Stimulated activated CD4-positive, alpha-beta T cell treated with anti-CD3 and anti-CD28 coated beads, Interleukin-15, amount 100 ng/mL, for 1 hour (primary cell): Measurements from ENCODE around the gene DPP6.
"Not testable (repeated sequence)": the region's sequence is repeated elsewhere in the genome, so short reads cannot be mapped to it uniquely, and the experiment has no call there.

Experiments used
- DNase-seq, 2 donors: peaks; one replicate each; pipeline ENCODE4 v3.0.0-alpha.2; 2020; ENCODE audit warnings: low read depth in 1 of 2, low spot score in 1 of 2

DPP6 gene

GRCh38 chr7:154646126-154647013, 594.2 kb downstream of the DPP6 start:
- DNase-seq, result no peak

- DNase-seq, result no peak
Measured at GRCh38 chr7:154647625-154648024, 595.4 kb downstream of the DPP6 start.

GRCh38 chr7:154649015-154649414, 596.8 kb downstream of the DPP6 start:
- DNase-seq, result no peak

GRCh38 chr7:154649434-154649833, 597.2 kb downstream of the DPP6 start:
- DNase-seq, result no peak

GRCh38 chr7:154650275-154650674, 598.1 kb downstream of the DPP6 start:
- DNase-seq, result no peak

GRCh38 chr7:154651501-154651900, 599.3 kb downstream of the DPP6 start:
- no peak for DNase-seq

GRCh38 chr7:154652564-154652963, 600.4 kb downstream of the DPP6 start:
- no peak for DNase-seq

- DNase-seq, result no peak
Measured at GRCh38 chr7:154653281-154653680, 601.1 kb downstream of the DPP6 start.

GRCh38 chr7:154656618-154657017, 604.4 kb downstream of the DPP6 start:
- no peak for DNase-seq

- no peak for DNase-seq
Measured at GRCh38 chr7:154666768-154667167, 614.6 kb downstream of the DPP6 start.

GRCh38 chr7:154672659-154673415, 620.6 kb downstream of the DPP6 start:
- no peak for DNase-seq

- no peak for DNase-seq
Measured at GRCh38 chr7:154674191-154674590, 622.0 kb downstream of the DPP6 start.

GRCh38 chr7:154675560-154675959, 623.4 kb downstream of the DPP6 start:
- DNase-seq, result no peak

GRCh38 chr7:154676033-154676421, 623.8 kb downstream of the DPP6 start:
- DNase-seq, result not testable (repeated sequence)

GRCh38 chr7:154676422-154677073, 624.4 kb downstream of the DPP6 start:
- no peak for DNase-seq

- no peak for DNase-seq
Measured at GRCh38 chr7:154677454-154677853, 625.3 kb downstream of the DPP6 start.

GRCh38 chr7:154678001-154678550, 625.9 kb downstream of the DPP6 start:
- DNase-seq, result not testable (repeated sequence)

GRCh38 chr7:154679379-154680053, 627.3 kb downstream of the DPP6 start:
- no peak for DNase-seq

GRCh38 chr7:154680894-154681659, 628.9 kb downstream of the DPP6 start:
- DNase-seq, result no peak

- DNase-seq, result no peak
Measured at GRCh38 chr7:154682003-154682402, 629.8 kb downstream of the DPP6 start.
